GM13976 (cell line): ENCODE measurements around the gene RIPK4.

ENCODE experiments used
- DNase-seq: peaks from one replicate; pipeline ENCODE4 v3.0.0; 2012; ENCODE audit warnings: low spot score
- in situ Hi-C: fragments of 300-500 bp; cut with MboI; formaldehyde crosslinking; loops from one replicate; pipeline ENCODE4 v1.12.0; 2022; ENCODE audit warnings: low sequenced_read_pairs, mixed read lengths, inconsistent platforms; ENCODE audit not compliant: unreplicated experiment
- TF ChIP-seq, protein P1 (sequence below): IDR thresholded peaks from 2 replicates; pipeline ENCODE4 v1.5.1; 2012; ENCODE audit warnings: borderline replicate concordance, mild to moderate bottlenecking; ENCODE audit not compliant: insufficient read depth; ENCODE audit errors: extremely low read depth, missing control alignments, control extremely low read depth

RIPK4 gene

DNA sequence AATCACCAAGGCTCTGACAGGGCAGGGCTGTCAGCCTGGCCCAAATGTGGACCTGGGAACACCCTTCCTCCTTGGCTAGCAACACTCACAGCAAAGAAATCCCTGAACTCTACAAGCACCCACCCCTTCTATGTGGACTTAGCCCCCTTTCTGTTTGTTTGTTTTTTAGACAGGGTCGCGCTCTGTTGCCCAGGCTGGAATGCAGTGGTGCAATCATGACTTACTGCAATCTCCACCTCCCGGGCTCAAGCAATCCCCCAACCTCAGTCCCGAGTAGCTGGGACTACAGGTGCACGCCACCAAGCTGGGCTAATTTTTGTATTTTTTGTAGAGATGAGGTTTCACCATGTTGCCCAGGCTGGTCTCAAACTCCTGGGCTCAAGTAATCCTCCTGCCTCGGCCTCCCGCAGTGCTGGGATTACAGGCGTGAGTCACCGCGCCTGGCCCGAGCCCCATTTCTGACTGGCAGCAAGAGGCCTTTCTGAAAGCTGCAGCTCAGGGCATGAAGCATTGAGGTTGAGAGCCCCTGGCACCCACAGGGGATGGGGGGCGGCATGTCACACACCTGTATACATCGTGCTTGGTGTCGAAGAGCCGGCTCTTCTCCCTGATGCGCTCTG is 16.2 kb downstream of the RIPK4 start:
- TF ChIP-seq, protein P1, sequence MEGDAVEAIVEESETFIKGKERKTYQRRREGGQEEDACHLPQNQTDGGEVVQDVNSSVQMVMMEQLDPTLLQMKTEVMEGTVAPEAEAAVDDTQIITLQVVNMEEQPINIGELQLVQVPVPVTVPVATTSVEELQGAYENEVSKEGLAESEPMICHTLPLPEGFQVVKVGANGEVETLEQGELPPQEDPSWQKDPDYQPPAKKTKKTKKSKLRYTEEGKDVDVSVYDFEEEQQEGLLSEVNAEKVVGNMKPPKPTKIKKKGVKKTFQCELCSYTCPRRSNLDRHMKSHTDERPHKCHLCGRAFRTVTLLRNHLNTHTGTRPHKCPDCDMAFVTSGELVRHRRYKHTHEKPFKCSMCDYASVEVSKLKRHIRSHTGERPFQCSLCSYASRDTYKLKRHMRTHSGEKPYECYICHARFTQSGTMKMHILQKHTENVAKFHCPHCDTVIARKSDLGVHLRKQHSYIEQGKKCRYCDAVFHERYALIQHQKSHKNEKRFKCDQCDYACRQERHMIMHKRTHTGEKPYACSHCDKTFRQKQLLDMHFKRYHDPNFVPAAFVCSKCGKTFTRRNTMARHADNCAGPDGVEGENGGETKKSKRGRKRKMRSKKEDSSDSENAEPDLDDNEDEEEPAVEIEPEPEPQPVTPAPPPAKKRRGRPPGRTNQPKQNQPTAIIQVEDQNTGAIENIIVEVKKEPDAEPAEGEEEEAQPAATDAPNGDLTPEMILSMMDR = no peak
- no peak for DNase-seq
- in situ Hi-C loops = no loop called here

DNA sequence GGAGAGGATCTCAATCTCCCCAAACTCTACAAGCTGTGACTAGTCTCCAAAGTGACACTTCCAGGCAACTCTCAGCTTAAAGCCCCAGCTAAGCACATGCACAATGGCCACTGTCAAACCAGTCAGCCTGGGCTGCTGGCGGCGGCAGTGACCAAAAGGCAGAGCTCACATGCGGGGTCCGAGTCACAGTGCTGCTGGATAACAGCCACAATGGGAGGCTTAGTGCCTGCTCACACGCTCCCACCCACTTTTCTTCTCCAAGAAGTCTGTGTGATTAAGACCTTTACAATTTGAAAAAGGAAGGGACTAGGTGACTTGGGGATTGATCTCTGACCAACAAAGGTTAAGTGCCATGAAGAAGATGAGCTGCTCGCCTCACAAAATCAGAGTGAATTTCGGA is 16.8 kb downstream of the RIPK4 start:
- in situ Hi-C loops = no loop called here
- TF ChIP-seq, protein P1 = no peak
- DNase-seq = no peak

DNA sequence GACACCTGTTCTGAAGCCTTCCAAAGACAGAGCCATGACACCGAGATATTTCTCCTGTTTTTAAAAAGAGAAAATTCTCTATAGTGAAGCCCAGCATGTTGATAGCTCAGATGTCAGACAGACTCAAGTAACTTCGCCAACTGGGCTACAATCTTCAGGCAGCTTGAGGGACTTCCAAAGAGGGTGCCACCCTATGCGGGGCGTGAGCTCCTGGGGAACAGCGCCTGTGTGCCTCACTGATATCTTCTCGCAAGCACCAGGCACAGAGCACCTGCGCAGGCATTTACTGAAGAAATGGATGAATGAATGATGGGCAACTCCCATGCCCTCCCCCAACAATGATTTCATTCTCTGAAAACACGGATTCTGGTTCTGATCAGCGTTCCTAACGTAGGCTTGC is 17.6 kb downstream of the RIPK4 start:
- in situ Hi-C loops = no loop called here
- TF ChIP-seq, protein P1 = no peak
- no peak for DNase-seq

DNA sequence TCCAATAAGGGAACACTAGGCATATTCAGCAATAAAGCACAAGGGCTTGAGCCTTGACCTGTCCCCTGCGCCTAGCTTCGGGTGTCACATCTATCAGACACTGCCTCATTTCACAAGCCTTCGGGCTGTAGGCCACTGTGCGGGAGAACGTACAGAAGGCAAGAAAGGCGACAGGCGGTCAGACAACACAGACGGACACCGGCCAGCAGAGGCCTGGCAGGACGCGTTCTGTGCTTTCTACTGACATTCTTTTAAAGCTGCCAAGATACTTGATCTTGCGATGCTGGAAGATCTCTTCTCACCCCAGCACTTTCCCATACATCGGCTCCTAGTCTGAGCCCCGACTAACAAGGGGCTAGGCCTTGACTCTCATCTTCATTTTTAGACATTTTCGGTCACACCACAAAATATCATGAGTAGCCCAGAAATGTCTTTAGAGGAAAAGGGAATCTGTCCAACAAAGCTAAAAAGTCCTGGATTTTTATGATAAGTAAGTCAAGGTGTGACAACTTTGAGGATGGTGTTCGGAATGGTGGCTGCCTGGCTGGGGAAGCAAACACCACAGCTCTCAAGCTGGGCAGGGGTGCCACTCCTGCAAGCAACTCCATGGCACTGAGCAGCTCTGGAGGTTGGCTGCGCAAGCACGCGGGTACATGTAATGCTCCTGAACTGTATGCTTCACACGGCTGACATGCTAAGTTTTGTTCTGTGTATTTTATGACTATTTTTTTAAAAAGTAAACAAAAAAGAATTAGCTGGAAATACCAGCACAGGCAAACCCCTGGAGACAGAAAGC is 18.7 kb downstream of the RIPK4 start:
- no peak for DNase-seq
- TF ChIP-seq, protein P1 = no peak
- in situ Hi-C loops = no loop called here

DNA sequence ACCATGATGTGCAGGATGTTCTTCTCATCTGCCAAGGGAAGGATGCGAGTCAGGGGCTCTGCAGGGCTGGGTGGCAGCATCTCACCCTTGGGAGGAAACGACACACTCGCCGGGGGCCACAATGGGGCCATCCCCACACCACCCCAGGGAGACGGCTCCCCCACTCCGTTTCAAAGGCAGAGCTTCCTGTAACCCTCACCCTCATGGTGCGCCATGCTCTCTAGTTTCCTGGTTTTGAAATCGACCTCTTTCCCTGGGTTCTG is 20.2 kb downstream of the RIPK4 start:
- in situ Hi-C loops = no loop called here
- TF ChIP-seq, protein P1 = no peak
- no peak for DNase-seq

DNA sequence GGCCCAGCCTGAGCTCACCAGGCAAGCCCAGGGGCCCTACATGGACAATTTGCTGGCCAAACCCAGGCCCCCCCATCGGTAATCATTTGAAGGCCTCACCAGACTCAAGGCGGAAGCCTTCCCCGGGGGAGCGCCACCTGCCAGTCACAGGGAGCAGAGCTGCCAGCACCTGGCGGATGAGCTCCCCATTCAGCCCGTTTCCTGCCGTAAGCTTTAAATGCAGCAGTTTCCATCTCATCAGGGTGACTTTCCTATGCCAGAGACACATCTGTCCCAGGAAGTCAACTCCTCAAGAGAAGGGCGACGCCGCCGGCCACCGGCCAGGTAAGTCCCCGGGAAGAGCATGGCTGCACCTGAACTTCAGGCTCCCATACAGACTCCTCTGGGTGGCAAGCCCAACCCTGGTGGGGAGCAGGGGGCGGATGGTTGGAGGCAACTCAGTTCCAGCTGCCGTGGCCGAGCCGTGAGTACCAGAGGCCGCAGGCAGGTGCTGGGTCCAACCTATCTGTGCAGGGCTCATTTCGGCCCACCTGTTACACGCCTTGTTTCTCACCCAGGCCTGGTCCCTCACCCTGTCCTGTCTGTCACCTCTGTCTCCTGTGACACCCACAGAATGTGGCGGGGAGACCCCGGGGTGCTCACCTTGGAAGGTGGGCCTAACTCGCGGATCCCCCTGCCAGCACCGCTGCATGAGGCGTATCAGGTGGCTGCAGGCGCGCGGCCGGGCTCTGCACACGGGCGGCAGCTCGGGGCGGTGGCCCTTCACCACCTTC is 20.7 kb downstream of the RIPK4 start:
- TF ChIP-seq, protein P1 = no peak
- in situ Hi-C loops = no loop called here
- no peak for DNase-seq
